ENCODE measurements around the gene PROM1.

DNA sequence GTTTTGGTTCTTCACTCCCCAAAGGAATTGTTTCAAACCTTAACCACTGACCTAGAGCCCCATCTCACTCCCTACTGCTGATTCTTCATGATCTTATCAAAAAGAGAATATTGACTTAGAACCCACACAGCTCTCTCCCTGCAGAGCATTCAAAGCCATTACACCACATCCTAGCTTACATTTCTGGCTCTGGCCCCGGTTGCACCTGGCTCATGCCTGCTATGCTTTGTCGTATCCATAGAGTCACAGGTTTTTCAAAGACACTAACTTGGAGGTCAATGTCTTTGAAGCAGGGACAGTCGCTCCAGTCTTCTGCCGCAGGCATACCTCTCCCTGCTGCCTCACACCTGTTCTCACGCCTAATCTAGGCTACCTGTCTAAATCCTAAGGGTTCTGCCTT, 78.1 kb downstream of the PROM1 start:
- TF ChIP-seq CTCF (IDR thresholded peaks at IDR 0.05) (no peak), POLR2A (IDR thresholded peaks at IDR 0.05) (no peak), POLR2AphosphoS5 (IDR thresholded peaks at IDR 0.05) (no peak)
